Sigmoid colon (tissue), 4 donors: ENCODE data around the gene TSEN54.

ENCODE experiments used
- EP300 ChIP-seq, 4 donors: sonication (generic); formaldehyde crosslinking; IDR thresholded peaks; one replicate each; pipeline ENCODE4 v1.6.1; 2017; ENCODE audit warnings: antibody characterized with exemption in 4 of 4
- POLR2AphosphoS5 ChIP-seq, 4 donors: sonication (generic); formaldehyde crosslinking; IDR thresholded peaks; one replicate each; pipeline ENCODE4 v1.6.1; 2017; ENCODE audit warnings: antibody characterized with exemption in 4 of 4
- TF ChIP-seq, protein P1 (sequence below), 4 experiments: fragments of 450-650 bp in 3 of 4; fragments of 200-600 bp in 1 of 4; IDR thresholded peaks; one replicate each; pipeline ENCODE4 v1.5.1; 2016 to 2019; ENCODE audit warnings: antibody characterized with exemption in 4 of 4, mild to moderate bottlenecking in 3 of 4, moderate library complexity in 2 of 4

DNA sequence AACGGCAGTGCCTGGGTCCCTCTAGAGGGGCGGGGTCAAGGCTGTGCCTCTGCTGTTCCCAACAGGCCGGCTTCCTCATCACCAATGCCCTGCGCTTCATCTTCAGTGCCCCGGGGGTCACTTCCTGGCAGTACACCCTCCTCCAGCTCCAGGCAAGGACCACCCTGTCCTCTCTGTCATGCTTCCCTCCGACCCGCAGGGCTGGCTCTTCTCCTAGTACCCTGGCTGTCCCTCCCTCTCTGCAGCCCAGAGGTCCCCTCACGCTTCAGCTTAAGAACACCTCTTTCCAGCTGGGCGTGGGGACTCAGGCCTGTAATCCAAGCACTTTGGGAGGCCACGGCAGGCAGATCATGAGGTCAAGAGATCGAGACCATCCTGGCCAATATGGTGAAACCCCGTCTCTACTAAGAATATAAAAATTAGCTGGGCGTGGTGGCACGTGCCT, 26.8 kb upstream of the TSEN54 start:
- TF ChIP-seq, protein P1, sequence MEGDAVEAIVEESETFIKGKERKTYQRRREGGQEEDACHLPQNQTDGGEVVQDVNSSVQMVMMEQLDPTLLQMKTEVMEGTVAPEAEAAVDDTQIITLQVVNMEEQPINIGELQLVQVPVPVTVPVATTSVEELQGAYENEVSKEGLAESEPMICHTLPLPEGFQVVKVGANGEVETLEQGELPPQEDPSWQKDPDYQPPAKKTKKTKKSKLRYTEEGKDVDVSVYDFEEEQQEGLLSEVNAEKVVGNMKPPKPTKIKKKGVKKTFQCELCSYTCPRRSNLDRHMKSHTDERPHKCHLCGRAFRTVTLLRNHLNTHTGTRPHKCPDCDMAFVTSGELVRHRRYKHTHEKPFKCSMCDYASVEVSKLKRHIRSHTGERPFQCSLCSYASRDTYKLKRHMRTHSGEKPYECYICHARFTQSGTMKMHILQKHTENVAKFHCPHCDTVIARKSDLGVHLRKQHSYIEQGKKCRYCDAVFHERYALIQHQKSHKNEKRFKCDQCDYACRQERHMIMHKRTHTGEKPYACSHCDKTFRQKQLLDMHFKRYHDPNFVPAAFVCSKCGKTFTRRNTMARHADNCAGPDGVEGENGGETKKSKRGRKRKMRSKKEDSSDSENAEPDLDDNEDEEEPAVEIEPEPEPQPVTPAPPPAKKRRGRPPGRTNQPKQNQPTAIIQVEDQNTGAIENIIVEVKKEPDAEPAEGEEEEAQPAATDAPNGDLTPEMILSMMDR (IDR thresholded peaks at IDR 0.05): no peak
- TF ChIP-seq EP300 (IDR thresholded peaks at IDR 0.05) (no peak), POLR2AphosphoS5 (IDR thresholded peaks at IDR 0.05) (no peak)
